Ovary (tissue), 10 donors: ENCODE data around the gene NGRN. TPM values are rescaled to one million over a fixed set of nuclear protein-coding genes. Genes with fewer than 3 reads are reported as not detected.
A peak's percentile ranks its signal among the peaks of the same experiment; 100 is the strongest.

ENCODE experiments used
- DNase-seq, 5 donors: peaks; one replicate each; pipeline ENCODE4 v3.0.0-alpha.2; 2019 to 2020
- H3K27ac ChIP-seq, 2 donors: fragments of 200-600 bp; one replicate each; pipeline versions ENCODE4 v1.5.1 to v1.8.0; 2019 to 2022
- H3K27me3 ChIP-seq: fragments of 200-600 bp; one replicate; pipeline ENCODE4 v1.8.0; 2022
- H3K36me3 ChIP-seq: fragments of 200-600 bp; sonication (generic); one replicate; pipeline ENCODE4 v1.5.1; 2019
- H3K4me1 ChIP-seq: one replicate; pipeline ENCODE4 v1.8.1; 2013; ENCODE audit warnings: mild to moderate bottlenecking, moderate library complexity; ENCODE audit not compliant: insufficient read depth
- H3K4me3 ChIP-seq: fragments of 200-600 bp; sonication (generic); one replicate; pipeline ENCODE4 v1.5.1; 2017
- H3K9me3 ChIP-seq, 2 donors: fragments of 200-600 bp in 1 of 2; sonication (generic) in 1 of 2; one replicate each; pipeline versions ENCODE4 v1.5.1 to v1.8.1; 2013 to 2019; ENCODE audit warnings: mild to moderate bottlenecking in 1 of 2, moderate library complexity in 1 of 2
- EP300 ChIP-seq: sonication (generic); formaldehyde crosslinking; IDR thresholded peaks from one replicate; pipeline ENCODE4 v1.6.1; 2017; ENCODE audit warnings: antibody characterized with exemption
- POLR2A ChIP-seq: fragments of 450-650 bp; IDR thresholded peaks from one replicate; pipeline ENCODE4 v1.6.1; 2017; ENCODE audit warnings: antibody characterized with exemption, mild to moderate bottlenecking, moderate library complexity
- WGBS, 3 donors: extraction: QIAGEN DNeasy Blood & Tissue Kit in 1 of 3; methylation state at CpG; one replicate each; pipeline versions ENCODE4 v1.1.5 to v1.1.7; 2013 to 2017; 5-methylcytosine and 5-hydroxymethylcytosine counted together
- intact Hi-C, 4 donors: fragments of 100-400 bp; cut with DNase I; formaldehyde crosslinking; loops; one replicate each; pipeline versions ENCODE4 v1.11.0 to v1.15.1; 2022 to 2023
- long read RNA-seq, 3 donors: library from polyadenylated mRNA in 2 of 3; unstranded in 2 of 3; transcript quantifications; one replicate each; pipeline ENCODE4 v2.0.0 and lab custom pipeline, GENCODE V29; 2021 to 2026
- polyA plus RNA-seq, 2 donors: library from polyadenylated mRNA; stranded (reverse); fragments of 200-250 nt in 1 of 2; fragments of 350-450 nt in 1 of 2; fragmentation: Illumina TruSeq in 1 of 2; extraction: RNeasy Lipid Tissue Mini Kit (QIAGEN cat#74804) in 1 of 2; gene quantifications; one replicate each; pipeline ENCODE4 v1.2.3, GENCODE V29; 2013 to 2014
- total RNA-seq, 7 donors: library from RNA; depleted of rRNA in 2 of 7; stranded (reverse); fragments of >200 nt in 2 of 7; fragmentation: NEBNext Ultra II Directional in 3 of 7; extraction: Animal tissue kit (Norgen Biotek cat#: 25700) in 3 of 7; gene quantifications; one replicate each; pipeline versions ENCODE4 v1.1.0 to v1.2.4, GENCODE V29; 2016 to 2023
- TF ChIP-seq, protein P1 (sequence below), 3 donors: fragments of 450-650 bp in 2 of 3; fragments of 200-600 bp in 1 of 3; IDR thresholded peaks; one replicate each; pipeline versions ENCODE4 v1.5.1 to v1.8.0; 2016 to 2022; ENCODE audit warnings: antibody characterized with exemption in 3 of 3, mild to moderate bottlenecking in 1 of 3
- donor health status: DM: no; HTN: no; CAD: no; lungs with moderate emphysema.
- donor health status: DM: no; HTN: no; CAD: no.
- donor health status: Bipolar disorder and iron deficiency.
- donor health status: DM: yes; HTN: yes; CAD: no.
- donor health status: DM: no; HTN: no; CAD: no.
- donor health status: DM: yes; HTN: yes; CAD: no.

NGRN gene, protein sequence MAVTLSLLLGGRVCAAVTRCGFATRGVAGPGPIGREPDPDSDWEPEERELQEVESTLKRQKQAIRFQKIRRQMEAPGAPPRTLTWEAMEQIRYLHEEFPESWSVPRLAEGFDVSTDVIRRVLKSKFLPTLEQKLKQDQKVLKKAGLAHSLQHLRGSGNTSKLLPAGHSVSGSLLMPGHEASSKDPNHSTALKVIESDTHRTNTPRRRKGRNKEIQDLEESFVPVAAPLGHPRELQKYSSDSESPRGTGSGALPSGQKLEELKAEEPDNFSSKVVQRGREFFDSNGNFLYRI
- total RNA-seq (100 to 1,000 TPM in 3 of 7 donors, 10 to 100 TPM in 4; 52.8 to 111 (median 86.0) TPM), polyA plus RNA-seq (100 to 1,000 TPM in 1 of 2 donors, 10 to 100 TPM in 1; 69.8 to 112 TPM)
- long read RNA-seq, donor 1, full-length matches to known transcripts = 1,227 of 1,231 reads
- long read RNA-seq, donor 1, partial matches to known transcripts = 0 of 1,231 reads
- long read RNA-seq, donor 1, other reads (novel, unspliced or antisense) = 4 of 1,231 reads
- long read RNA-seq, donor 2, full-length matches to known transcripts = 126 of 131 reads
- long read RNA-seq, donor 2, partial matches to known transcripts = 5 of 131 reads
- long read RNA-seq, donor 2, other reads (novel, unspliced or antisense) = 0 of 131 reads
- long read RNA-seq, donor 3, full-length matches to known transcripts = 240 of 240 reads
- long read RNA-seq, donor 3, partial matches to known transcripts = 0 of 240 reads
- long read RNA-seq, donor 3, other reads (novel, unspliced or antisense) = 0 of 240 reads

DNA sequence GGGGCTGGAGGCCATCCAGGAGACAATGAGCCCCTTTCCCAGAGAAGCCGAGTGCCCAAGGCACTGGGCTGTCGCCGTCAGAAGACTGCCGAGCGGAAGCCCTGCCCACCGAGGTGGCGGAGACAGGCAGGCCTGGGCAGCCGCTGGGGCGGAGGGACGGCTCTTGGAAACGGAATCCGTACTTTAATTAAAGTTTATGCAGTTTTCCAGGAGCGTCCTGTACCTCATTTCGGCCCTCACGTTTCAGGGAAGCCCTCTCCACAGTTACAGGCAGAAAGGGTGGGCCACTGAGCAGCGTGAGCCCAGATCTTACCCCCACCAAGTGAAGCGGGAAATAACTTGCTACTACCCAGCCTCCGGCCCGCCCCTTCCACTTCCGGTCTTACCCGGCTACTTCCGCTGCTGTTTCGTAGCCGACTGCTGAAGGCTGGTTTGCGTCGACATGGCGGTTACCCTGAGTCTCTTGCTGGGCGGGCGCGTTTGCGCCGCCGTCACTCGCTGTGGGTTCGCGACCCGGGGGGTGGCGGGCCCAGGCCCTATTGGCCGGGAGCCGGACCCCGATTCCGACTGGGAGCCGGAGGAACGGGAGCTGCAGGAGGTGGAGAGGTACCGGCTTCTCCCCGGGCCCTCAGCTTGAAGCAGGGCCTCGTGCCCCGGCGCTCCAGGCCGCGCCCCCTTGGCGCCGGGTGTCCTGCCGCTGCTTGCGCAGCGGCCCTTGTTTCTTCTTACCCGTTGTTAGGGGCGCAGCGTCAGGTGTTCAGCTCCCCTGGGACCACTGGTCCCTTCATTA lies at the start of gene NGRN:
Gene NGRN, plus strand, starts transcription at position 402 of the 790 bp plus-strand sequence. Its CDS starts 41 bp downstream, at position 443.
- Histone ChIP-seq H3K27me3 (no peaks in the 10 kb centered on the region), H3K9me3 (no peaks in the 10 kb centered on the region), H3K4me3 (peak within 1 kb of the TSS; percentile 61), H3K36me3 (no peaks in the 10 kb centered on the region), H3K4me1 (peaks cover 12% of the 10 kb centered on the region), H3K27ac (peak within 1 kb of the TSS; percentile 76 to 89)
- DNase-seq = peak; percentile 87 to 93 (median 91)
- TF ChIP-seq, protein P1, sequence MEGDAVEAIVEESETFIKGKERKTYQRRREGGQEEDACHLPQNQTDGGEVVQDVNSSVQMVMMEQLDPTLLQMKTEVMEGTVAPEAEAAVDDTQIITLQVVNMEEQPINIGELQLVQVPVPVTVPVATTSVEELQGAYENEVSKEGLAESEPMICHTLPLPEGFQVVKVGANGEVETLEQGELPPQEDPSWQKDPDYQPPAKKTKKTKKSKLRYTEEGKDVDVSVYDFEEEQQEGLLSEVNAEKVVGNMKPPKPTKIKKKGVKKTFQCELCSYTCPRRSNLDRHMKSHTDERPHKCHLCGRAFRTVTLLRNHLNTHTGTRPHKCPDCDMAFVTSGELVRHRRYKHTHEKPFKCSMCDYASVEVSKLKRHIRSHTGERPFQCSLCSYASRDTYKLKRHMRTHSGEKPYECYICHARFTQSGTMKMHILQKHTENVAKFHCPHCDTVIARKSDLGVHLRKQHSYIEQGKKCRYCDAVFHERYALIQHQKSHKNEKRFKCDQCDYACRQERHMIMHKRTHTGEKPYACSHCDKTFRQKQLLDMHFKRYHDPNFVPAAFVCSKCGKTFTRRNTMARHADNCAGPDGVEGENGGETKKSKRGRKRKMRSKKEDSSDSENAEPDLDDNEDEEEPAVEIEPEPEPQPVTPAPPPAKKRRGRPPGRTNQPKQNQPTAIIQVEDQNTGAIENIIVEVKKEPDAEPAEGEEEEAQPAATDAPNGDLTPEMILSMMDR (IDR thresholded peaks at IDR 0.05) = no peak
- no peak for TF ChIP-seq EP300
- peak; percentile 86 for TF ChIP-seq POLR2A
- WGBS, 3 donors = 0% methylated on average over 58 to 59 of the region's 59 CpGs
- intact Hi-C loops = no loop called here

DNA sequence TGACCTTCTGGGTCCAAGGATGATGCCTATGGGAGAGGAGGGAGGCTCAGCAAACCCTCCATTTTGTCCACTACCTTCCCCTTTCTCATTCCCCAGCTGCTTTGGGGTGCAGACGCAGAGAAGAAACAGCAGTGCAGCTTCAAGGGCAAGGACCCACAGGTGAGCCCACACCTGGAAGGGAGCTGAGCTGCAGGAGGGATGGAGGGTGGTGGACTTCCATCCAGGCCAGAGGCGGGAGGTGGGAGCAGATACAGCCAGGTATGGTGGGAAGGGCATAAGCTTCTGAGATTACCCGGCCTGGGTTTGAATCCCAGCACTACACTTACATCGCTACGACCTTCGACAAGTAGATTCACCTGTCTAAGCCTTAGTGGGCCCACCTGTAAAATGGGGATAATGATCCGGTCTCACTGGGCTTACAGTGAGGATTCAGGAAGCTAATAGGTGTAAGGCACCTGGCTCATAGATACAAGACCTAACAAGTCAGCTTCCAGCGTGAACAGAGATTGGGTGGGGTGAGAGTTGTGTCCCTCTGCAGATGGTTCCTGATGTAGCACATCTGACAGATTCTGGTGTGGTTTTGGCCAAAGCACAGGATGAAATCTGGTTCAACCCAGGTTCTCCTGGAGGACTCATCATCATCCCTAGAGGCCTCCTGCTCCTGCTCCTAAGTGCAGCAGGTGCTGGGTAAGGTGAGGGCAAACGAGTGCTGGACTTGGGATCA lies 47.6 kb upstream of the NGRN start:
- intact Hi-C loops = no loop called here
- Histone ChIP-seq H3K36me3 (no peaks in the 10 kb centered on the region), H3K27me3 (no peaks in the 10 kb centered on the region), H3K4me1 (no peaks in the 10 kb centered on the region), H3K4me3 (no peak overlapping the region), H3K9me3 (no peaks in the 10 kb centered on the region), H3K27ac (no peak overlapping the region)
- TF ChIP-seq EP300 (no peak), POLR2A (no peak)
- TF ChIP-seq, protein P1 (IDR thresholded peaks at IDR 0.05) = no peak
- no peak for DNase-seq
- WGBS, 3 donors = 84 to 87% (median 85%) methylated on average over 9 of the region's 9 CpGs

DNA sequence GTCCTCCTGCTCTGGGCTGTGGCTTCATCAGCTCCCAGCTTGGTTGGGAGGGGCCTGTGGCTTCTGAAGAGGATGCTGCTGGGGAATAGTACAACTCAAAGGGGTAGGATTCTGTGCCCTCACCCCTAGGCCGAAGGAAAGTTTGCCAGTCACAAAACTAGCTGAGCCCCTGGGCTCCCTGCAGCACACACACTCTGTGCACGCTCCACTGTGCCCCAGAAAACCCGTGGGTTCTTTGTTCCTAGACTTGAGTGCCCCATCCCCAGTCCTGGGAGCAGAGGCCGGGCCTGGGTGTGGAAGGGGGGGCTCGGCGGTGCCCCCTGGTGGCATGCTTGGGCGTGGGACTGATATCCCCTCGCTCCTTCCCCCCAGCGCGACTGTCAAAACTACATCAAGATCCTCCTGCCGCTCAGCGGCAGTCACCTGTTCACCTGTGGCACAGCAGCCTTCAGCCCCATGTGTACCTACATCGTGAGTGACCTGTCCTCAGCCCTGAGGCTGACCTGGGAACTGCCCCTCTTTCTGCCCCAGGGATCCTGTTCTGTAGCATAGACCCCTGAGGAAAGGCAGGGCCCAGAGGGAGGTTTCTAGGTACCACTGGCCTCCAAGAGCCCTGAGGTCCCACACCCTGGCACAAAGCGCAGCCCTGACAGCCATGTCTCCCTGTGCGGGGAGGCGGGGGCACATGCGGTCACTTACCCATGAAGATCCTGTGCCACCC lies 45.9 kb upstream of the NGRN start:
- no peaks in the 10 kb centered on the region for H3K9me3 ChIP-seq
- no peaks in the 10 kb centered on the region for H3K4me1 ChIP-seq
- no peaks in the 10 kb centered on the region for H3K27me3 ChIP-seq
- H3K27ac ChIP-seq = no peak overlapping the region
- H3K4me3 ChIP-seq = no peak overlapping the region
- WGBS, 3 donors = 72 to 73% (median 73%) methylated on average over 16 to 17 of the region's 17 CpGs
- peak in 2 of 5 donors; percentile 40 to 66 for DNase-seq
- intact Hi-C loops = loop anchor here in 2 of 4 donors (10.0 kb wide), 3 partner anchors 135 to 325 kb away; partner anchors contain the start of gene AP3S2 (in 1 of the 2)
- no peaks in the 10 kb centered on the region for H3K36me3 ChIP-seq
- TF ChIP-seq, protein P1 (IDR thresholded peaks at IDR 0.05) = peak; percentile 39 to 42 (median 41)
- no peak for TF ChIP-seq EP300
